Mesendoderm (in vitro differentiated cells): Measurements from ENCODE around the gene SERPINA1.

Source experiments
- DNase-seq: peaks from one replicate; pipeline ENCODE4 v3.0.0; 2013
- H2AK5ac ChIP-seq: 2 replicates; pipeline ENCODE4 v1.6.1; 2013; ENCODE audit warnings: low read length, inconsistent platforms
- H2BK120ac ChIP-seq: 2 replicates; pipeline ENCODE4 v1.6.1; 2013; ENCODE audit warnings: low read depth, mild to moderate bottlenecking, low read length, moderate library complexity, mixed read lengths
- H2BK15ac ChIP-seq: replicated peaks from 2 replicates; pipeline ENCODE4 v1.6.1; 2013; ENCODE audit warnings: low read depth, mild to moderate bottlenecking, moderate library complexity
- H2BK5ac ChIP-seq: 2 replicates; pipeline ENCODE4 v1.6.1; 2013; ENCODE audit warnings: low read length, inconsistent platforms
- H3K18ac ChIP-seq: 2 replicates; pipeline ENCODE4 v1.6.1; 2013; ENCODE audit warnings: mild to moderate bottlenecking, low read length, mixed read lengths
- H3K23ac ChIP-seq: one replicate; pipeline ENCODE4 v1.6.1; 2013; ENCODE audit warnings: low read length
- H3K27ac ChIP-seq: 2 replicates; pipeline ENCODE4 v1.5.1; 2013; ENCODE audit warnings: low read depth, mild to moderate bottlenecking, inconsistent platforms, low read length, moderate library complexity
- H3K27me3 ChIP-seq: 2 replicates; pipeline ENCODE4 v1.6.1; 2013; ENCODE audit warnings: low read length, control low read depth, mild to moderate bottlenecking, inconsistent platforms; ENCODE audit not compliant: insufficient read depth, poor library complexity
- H3K36me3 ChIP-seq: 2 replicates; pipeline ENCODE4 v1.6.1; 2013; ENCODE audit warnings: low read length, inconsistent platforms; ENCODE audit not compliant: control insufficient read depth, insufficient read depth
- H3K4ac ChIP-seq: one replicate; pipeline ENCODE4 v1.6.1; 2013; ENCODE audit warnings: low read depth, mild to moderate bottlenecking, low read length, moderate library complexity
- H3K4me1 ChIP-seq: 2 replicates; pipeline ENCODE4 v1.6.1; 2013; ENCODE audit warnings: low read depth, low read length, inconsistent platforms; ENCODE audit not compliant: control insufficient read depth
- H3K4me2 ChIP-seq: 2 replicates; pipeline ENCODE4 v1.6.1; 2013; ENCODE audit warnings: low read length
- H3K4me3 ChIP-seq: 2 replicates; pipeline ENCODE4 v1.5.1; 2013; ENCODE audit warnings: mild to moderate bottlenecking, low read length
- H3K56ac ChIP-seq: one replicate; pipeline ENCODE4 v1.6.1; 2013; ENCODE audit warnings: low read length
- H3K79me1 ChIP-seq: 2 replicates; pipeline ENCODE4 v1.6.1; 2013; ENCODE audit warnings: low read length, inconsistent platforms
- H3K79me2 ChIP-seq: 2 replicates; pipeline ENCODE4 v1.6.1; 2013; ENCODE audit warnings: mild to moderate bottlenecking, low read length; ENCODE audit not compliant: control insufficient read depth, insufficient read depth
- H3K9ac ChIP-seq: 2 replicates; pipeline ENCODE4 v1.6.1; 2013; ENCODE audit warnings: low read length, inconsistent platforms
- H4K5ac ChIP-seq: one replicate; pipeline ENCODE4 v1.6.1; 2013; ENCODE audit warnings: low read length
- H4K8ac ChIP-seq: one replicate; pipeline ENCODE4 v1.6.1; 2013; ENCODE audit warnings: low read depth, mild to moderate bottlenecking, control low read depth, low read length, moderate library complexity
- WGBS: extraction: QIAGEN DNeasy Blood & Tissue Kit; methylation state at CpG from one replicate; pipeline ENCODE4 v1.1.7; 2013; ENCODE audit warnings: low lambda C conversion rate, missing lambda C conversion rate; ENCODE audit not compliant: insufficient coverage; ENCODE audit errors: extremely low coverage; 5-methylcytosine and 5-hydroxymethylcytosine counted together

SERPINA1 gene

DNA sequence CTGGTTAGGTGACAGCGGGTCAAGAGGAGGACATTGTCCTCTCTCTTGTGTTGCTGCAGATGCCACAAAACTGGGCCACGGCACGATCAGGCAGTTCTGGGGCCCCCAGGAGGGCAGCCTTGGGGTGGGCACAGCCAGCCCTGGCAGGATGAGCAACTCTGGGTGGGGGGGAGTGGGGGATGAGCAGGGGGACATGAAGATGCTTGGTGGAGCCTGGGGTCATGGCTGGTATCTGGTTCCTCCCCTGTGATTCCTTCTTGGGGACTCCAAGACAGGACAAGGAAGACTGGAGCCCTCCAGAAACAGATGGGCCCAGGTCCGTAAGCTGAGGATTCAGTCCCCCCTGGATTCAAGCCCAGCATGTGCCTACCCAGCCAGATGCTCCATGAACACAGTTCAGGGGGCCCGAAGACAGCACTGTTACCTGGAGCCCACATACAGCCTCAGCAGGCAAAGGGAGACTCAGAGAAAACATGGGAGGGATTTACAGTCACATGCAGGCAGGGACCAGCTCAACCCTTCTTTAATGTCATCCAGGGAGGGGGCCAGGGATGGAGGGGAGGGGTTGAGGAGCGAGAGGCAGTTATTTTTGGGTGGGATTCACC lies 10.4 kb downstream of the SERPINA1 start:
- Histone ChIP-seq H2BK15ac (no peak overlapping the region), H3K36me3 (no peaks in the 10 kb centered on the region), H3K56ac (no peak overlapping the region), H3K27ac (no peak overlapping the region), H2BK5ac (no peak overlapping the region), H3K4me1 (peaks cover 3% of the 10 kb centered on the region), H3K4ac (no peak overlapping the region), H4K5ac (no peak overlapping the region), H3K23ac (no peak overlapping the region), H3K79me1 (no peaks in the 10 kb centered on the region), H3K4me2 (no peak overlapping the region), H3K4me3 (no peak overlapping the region), H3K9ac (no peak overlapping the region), H3K79me2 (no peaks in the 10 kb centered on the region), H3K18ac (no peak overlapping the region), H2BK120ac (no peak overlapping the region), H2AK5ac (no peak overlapping the region), H4K8ac (no peak overlapping the region), H3K27me3 (no peaks in the 10 kb centered on the region)
- DNase-seq = no peak
- WGBS = no CpG with 5 or more reads among the region's 6 CpGs

DNA sequence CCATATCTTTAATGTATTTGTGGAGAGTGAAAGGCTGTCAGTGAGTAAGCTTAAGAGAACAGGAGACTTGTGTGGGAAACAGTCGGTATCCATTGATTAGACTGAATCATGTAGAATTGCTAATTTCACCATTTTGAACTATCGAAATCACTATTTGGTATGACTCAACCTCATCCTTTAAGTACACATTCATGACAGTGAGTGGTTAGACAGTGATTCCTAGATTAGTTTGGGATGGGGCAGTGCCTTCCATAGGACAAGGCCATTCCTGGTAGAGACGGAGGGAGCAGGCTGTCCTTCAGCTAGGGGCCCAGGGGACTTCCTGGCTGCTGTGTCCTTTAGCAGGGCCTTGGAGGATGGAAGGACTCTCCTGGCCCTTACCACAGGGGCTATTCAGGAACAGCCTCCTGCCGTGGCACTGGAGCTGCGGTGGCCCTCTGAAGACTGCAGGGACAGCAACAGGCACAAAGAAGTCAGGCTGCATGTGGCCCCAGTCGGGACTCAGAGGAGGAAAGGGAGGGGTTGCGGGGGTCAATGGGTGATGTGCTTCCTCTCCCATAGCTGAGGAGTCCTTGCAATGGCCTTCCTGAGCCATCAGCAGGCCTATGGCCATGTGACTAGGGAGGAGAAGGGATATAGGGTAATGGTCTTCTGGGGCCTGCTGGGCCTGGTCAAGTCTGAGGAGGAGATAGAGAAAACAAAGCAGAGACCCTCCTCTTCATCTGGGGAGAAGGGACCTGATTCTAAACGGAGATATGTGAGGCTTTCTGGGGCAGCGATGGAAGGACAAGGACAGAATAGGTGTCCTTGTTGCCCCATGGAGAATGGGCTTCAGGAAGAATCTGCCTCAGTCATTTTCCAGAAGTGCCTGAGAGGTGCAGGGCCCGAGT lies 11.2 kb downstream of the SERPINA1 start:
- no peaks in the 10 kb centered on the region for H3K79me1 ChIP-seq
- H3K4me3 ChIP-seq = no peak overlapping the region
- H3K27ac ChIP-seq = no peak overlapping the region
- H3K18ac ChIP-seq = no peak overlapping the region
- no peak overlapping the region for H3K4me2 ChIP-seq
- no peak overlapping the region for H4K5ac ChIP-seq
- no peak overlapping the region for H3K4ac ChIP-seq
- no peak overlapping the region for H4K8ac ChIP-seq
- H2BK15ac ChIP-seq = no peak overlapping the region
- H2AK5ac ChIP-seq = no peak overlapping the region
- no peak overlapping the region for H2BK5ac ChIP-seq
- H2BK120ac ChIP-seq = no peak overlapping the region
- no peak overlapping the region for H3K9ac ChIP-seq
- H3K4me1 ChIP-seq = peaks cover 3% of the 10 kb centered on the region
- no peaks in the 10 kb centered on the region for H3K79me2 ChIP-seq
- H3K23ac ChIP-seq = no peak overlapping the region
- DNase-seq = no peak
- no peak overlapping the region for H3K56ac ChIP-seq
- WGBS = no CpG with 5 or more reads among the region's 10 CpGs
- no peaks in the 10 kb centered on the region for H3K27me3 ChIP-seq
- no peaks in the 10 kb centered on the region for H3K36me3 ChIP-seq

DNA sequence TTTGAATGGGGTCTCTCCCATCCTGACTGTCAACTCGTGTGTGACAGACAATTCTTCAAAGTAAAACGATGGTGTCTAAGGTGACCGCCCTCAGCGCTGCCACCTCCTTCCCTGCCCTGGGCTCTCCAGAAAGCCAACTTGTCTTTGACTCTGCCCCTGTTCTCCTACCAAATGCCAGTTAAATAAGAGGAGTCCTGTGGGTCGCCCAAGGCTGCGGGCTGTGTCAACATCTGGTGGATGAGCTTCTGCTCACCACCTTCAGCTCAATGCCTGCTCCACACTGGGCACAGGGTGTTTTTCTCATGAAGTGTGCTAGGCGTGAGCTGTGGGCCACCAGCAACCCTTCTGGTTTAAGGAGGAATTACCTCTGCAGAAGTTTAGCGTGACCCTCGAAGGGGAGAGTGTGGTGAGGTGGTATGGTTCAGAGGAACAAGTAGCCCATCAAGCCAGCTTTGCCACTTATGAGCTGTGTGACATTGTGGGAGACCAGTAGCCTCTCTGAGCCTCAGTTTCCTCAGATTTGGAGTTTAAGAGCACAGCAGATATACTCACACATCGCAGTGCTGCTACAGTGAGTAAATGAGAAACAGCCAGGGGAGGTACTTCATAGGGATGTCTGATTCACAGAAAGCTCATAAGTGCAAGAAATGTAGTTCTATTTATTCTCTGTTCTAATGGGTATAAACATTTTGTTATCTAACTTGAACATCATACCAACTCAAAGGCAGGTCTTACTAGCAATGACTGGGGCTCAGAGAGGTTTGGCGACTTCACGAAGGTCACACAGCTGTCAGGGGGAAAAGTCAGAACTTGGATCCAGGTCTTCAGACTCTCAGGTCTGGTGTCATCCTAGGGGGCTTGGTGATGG lies 12.1 kb downstream of the SERPINA1 start:
- no peak overlapping the region for H2AK5ac ChIP-seq
- no peak overlapping the region for H3K56ac ChIP-seq
- H3K9ac ChIP-seq = no peak overlapping the region
- no peak overlapping the region for H2BK15ac ChIP-seq
- H3K27me3 ChIP-seq = no peaks in the 10 kb centered on the region
- no peak overlapping the region for H3K4me2 ChIP-seq
- H3K27ac ChIP-seq = no peak overlapping the region
- H2BK5ac ChIP-seq = no peak overlapping the region
- H3K23ac ChIP-seq = no peak overlapping the region
- no peak for DNase-seq
- H3K79me2 ChIP-seq = no peaks in the 10 kb centered on the region
- H3K18ac ChIP-seq = no peak overlapping the region
- H3K4me1 ChIP-seq = peaks cover 3% of the 10 kb centered on the region
- H3K36me3 ChIP-seq = no peaks in the 10 kb centered on the region
- H3K4ac ChIP-seq = no peak overlapping the region
- H4K8ac ChIP-seq = no peak overlapping the region
- H4K5ac ChIP-seq = no peak overlapping the region
- no peak overlapping the region for H2BK120ac ChIP-seq
- WGBS = no CpG with 5 or more reads among the region's 12 CpGs
- no peak overlapping the region for H3K4me3 ChIP-seq
- H3K79me1 ChIP-seq = no peaks in the 10 kb centered on the region

DNA sequence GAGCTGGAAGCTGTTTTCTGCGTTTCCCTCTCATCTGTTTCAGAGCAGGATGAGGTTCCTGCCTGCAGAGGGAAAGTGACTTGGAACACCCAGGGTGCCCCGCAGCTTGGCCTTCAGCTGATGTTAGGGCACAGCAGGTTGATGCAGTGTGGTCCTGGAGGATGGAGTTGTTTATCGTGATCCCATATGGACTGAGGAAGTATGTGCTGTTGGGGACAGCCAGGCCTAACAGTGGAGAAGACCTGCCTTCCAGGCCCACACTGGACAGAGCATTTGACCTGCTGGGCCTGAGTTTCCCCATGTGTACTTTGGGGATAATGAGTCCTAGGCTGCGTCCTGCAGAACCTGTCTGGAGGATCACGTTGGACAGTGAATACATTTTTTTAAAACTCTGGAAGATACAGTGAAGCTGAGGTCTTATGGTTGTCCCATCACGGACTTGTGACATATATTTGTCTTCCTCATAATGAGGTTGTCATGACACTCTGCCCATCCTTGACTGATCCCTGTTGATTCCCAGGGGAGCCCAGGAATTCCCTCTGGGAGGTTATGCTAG lies 12.8 kb downstream of the SERPINA1 start:
- no peak overlapping the region for H3K27ac ChIP-seq
- WGBS = no CpG with 5 or more reads among the region's 6 CpGs
- H3K23ac ChIP-seq = no peak overlapping the region
- no peak overlapping the region for H4K5ac ChIP-seq
- no peak overlapping the region for H2BK120ac ChIP-seq
- H3K36me3 ChIP-seq = no peaks in the 10 kb centered on the region
- H3K4me3 ChIP-seq = no peak overlapping the region
- H3K56ac ChIP-seq = no peak overlapping the region
- H3K4ac ChIP-seq = no peak overlapping the region
- no peaks in the 10 kb centered on the region for H3K27me3 ChIP-seq
- H2AK5ac ChIP-seq = no peak overlapping the region
- no peak overlapping the region for H3K18ac ChIP-seq
- H4K8ac ChIP-seq = no peak overlapping the region
- H3K9ac ChIP-seq = no peak overlapping the region
- no peaks in the 10 kb centered on the region for H3K79me1 ChIP-seq
- H3K79me2 ChIP-seq = no peaks in the 10 kb centered on the region
- H3K4me1 ChIP-seq = peaks cover 3% of the 10 kb centered on the region
- H2BK5ac ChIP-seq = no peak overlapping the region
- H2BK15ac ChIP-seq = no peak overlapping the region
- no peak for DNase-seq
- no peak overlapping the region for H3K4me2 ChIP-seq

DNA sequence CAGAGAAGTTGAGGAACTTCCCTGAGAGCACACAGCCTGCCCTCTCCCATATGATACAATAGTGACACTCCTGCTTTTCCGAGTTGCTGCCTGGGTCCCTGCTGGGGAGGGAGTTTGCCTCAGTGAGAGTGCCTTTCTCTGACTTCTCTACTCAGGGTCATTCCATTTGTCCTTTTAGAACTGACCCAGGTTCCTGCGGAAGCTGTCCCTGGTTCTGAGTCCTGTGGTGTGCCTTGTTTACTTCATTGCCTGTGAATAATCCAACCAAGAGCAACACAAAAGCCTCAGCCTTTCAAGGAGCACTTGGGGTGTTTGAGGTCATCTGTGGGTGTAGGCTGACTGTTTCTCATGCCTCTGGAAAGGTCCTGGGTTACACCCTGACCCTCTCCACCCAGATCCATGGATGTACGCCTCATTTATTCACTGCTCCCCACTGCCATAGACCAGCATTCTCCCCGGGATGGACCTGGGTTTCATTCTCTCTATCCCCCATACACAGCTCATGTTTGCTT lies 13.6 kb downstream of the SERPINA1 start:
- H3K23ac ChIP-seq = no peak overlapping the region
- H2BK5ac ChIP-seq = no peak overlapping the region
- H3K56ac ChIP-seq = no peak overlapping the region
- no peaks in the 10 kb centered on the region for H3K27me3 ChIP-seq
- H3K79me2 ChIP-seq = no peaks in the 10 kb centered on the region
- H3K4me2 ChIP-seq = no peak overlapping the region
- H3K4me3 ChIP-seq = no peak overlapping the region
- no peak overlapping the region for H4K5ac ChIP-seq
- DNase-seq = no peak
- peak overlapping the region; percentile 14 for H3K9ac ChIP-seq
- no peaks in the 10 kb centered on the region for H3K79me1 ChIP-seq
- H2BK15ac ChIP-seq = no peak overlapping the region
- H3K36me3 ChIP-seq = no peaks in the 10 kb centered on the region
- H3K4me1 ChIP-seq = peaks cover 3% of the 10 kb centered on the region
- H4K8ac ChIP-seq = no peak overlapping the region
- H3K18ac ChIP-seq = no peak overlapping the region
- no peak overlapping the region for H3K4ac ChIP-seq
- no peak overlapping the region for H2BK120ac ChIP-seq
- H2AK5ac ChIP-seq = no peak overlapping the region
- no peak overlapping the region for H3K27ac ChIP-seq
- no CpG with 5 or more reads among the region's 4 CpGs for WGBS
